SJSA1 (cell line): Measurements from ENCODE around the gene ARX. TPM values are rescaled to one million over a fixed set of nuclear protein-coding genes. Genes with fewer than 3 reads are reported as not detected.
A peak's percentile ranks its signal among the peaks of the same experiment; 100 is the strongest.

Experiments
- DNase-seq, 2 experiments: peaks; one replicate each; pipeline ENCODE4 v3.0.0-alpha.2; 2015 to 2020; ENCODE audit warnings: low spot score in 2 of 2, low read depth in 1 of 2
- H3K27ac ChIP-seq: fragments of 250-450 bp; sonication (Bioruptor Pico); 2 replicates; pipeline ENCODE4 v1.5.1; 2020; ENCODE audit warnings: mild to moderate bottlenecking, moderate library complexity
- H3K27me3 ChIP-seq: fragments of 250-450 bp; sonication (Bioruptor Pico); replicated peaks from 2 replicates; pipeline ENCODE4 v1.5.1; 2020; ENCODE audit warnings: mild to moderate bottlenecking, moderate library complexity
- H3K36me3 ChIP-seq: fragments of 250-450 bp; sonication (Bioruptor Pico); 2 replicates; pipeline ENCODE4 v1.5.1; 2020; ENCODE audit warnings: mild to moderate bottlenecking
- H3K4me1 ChIP-seq: fragments of 250-450 bp; sonication (Bioruptor Pico); replicated peaks from 2 replicates; pipeline ENCODE4 v1.6.1; 2021; ENCODE audit warnings: mild to moderate bottlenecking
- H3K4me3 ChIP-seq: fragments of 250-450 bp; sonication (Bioruptor Pico); 2 replicates; pipeline ENCODE4 v1.5.1; 2020; ENCODE audit warnings: mild to moderate bottlenecking
- H3K9me3 ChIP-seq: fragments of 250-450 bp; sonication (Bioruptor Pico); replicated peaks from 2 replicates; pipeline ENCODE4 v1.5.1; 2020; ENCODE audit warnings: mild to moderate bottlenecking
- total RNA-seq: library from RNA; depleted of rRNA; stranded (reverse); fragments of >200 nt; shearing (Covaris generic); gene quantifications from 2 replicates; pipeline ENCODE4 v1.2.3, GENCODE V29; 2014

The ARX gene
- total RNA-seq, 1 experiment from 2014 or later = not detected

GRCh38 chrX:25022499-25023325, 6.9 kb upstream of the ARX start:
- Histone ChIP-seq H3K27me3 (peaks cover 23% of the 10 kb centered on the region), H3K27ac (no peak overlapping the region), H3K4me3 (no peak overlapping the region), H3K36me3 (no peaks in the 10 kb centered on the region), H3K9me3 (no peaks in the 10 kb centered on the region), H3K4me1 (no peaks in the 10 kb centered on the region; the same call in 1 of the 2 replicates)
- no peak for DNase-seq

GRCh38 chrX:25020905-25021449, 5.2 kb upstream of the ARX start:
- DNase-seq = peak in 1 of 2 experiments; percentile 31
- Histone ChIP-seq H3K27ac (no peak overlapping the region), H3K27me3 (peaks cover 23% of the 10 kb centered on the region)

GRCh38 chrX:25020391-25020904, 4.7 kb upstream of the ARX start:
- Histone ChIP-seq H3K4me1 (no peaks in the 10 kb centered on the region; the same call in 1 of the 2 replicates), H3K36me3 (no peaks in the 10 kb centered on the region), H3K4me3 (no peak overlapping the region), H3K27me3 (peaks cover 23% of the 10 kb centered on the region), H3K27ac (no peak overlapping the region), H3K9me3 (no peaks in the 10 kb centered on the region)
- no peak for DNase-seq

More at GRCh38 chrX:25020905-25021449, 5.2 kb upstream of the ARX start:
- H3K4me3 ChIP-seq = peak overlapping the region; percentile 15; the same call in 1 of the 2 replicates
- H3K36me3 ChIP-seq = no peaks in the 10 kb centered on the region
- no peaks in the 10 kb centered on the region for H3K9me3 ChIP-seq
- no peaks in the 10 kb centered on the region; the same call in 1 of the 2 replicates for H3K4me1 ChIP-seq

GRCh38 chrX:25019707-25020390, 4.1 kb upstream of the ARX start:
- Histone ChIP-seq H3K9me3 (no peaks in the 10 kb centered on the region), H3K27ac (no peak overlapping the region), H3K36me3 (no peaks in the 10 kb centered on the region), H3K4me1 (no peaks in the 10 kb centered on the region; the same call in 1 of the 2 replicates), H3K27me3 (peaks cover 23% of the 10 kb centered on the region), H3K4me3 (no peak overlapping the region)
- no peak for DNase-seq

- Histone ChIP-seq H3K4me3 (no peak overlapping the region), H3K27me3 (peaks cover 25% of the 10 kb centered on the region), H3K9me3 (no peaks in the 10 kb centered on the region), H3K27ac (no peak overlapping the region), H3K36me3 (no peaks in the 10 kb centered on the region), H3K4me1 (no peaks in the 10 kb centered on the region; the same call in 1 of the 2 replicates)
- DNase-seq = no peak
These were observed 2.9 kb upstream of the ARX start for GRCh38 chrX:25018682-25019081.

GRCh38 chrX:25017667-25018247, 2.0 kb upstream of the ARX start:
- no peaks in the 10 kb centered on the region; the same call in 1 of the 2 replicates for H3K4me1 ChIP-seq
- DNase-seq = no peak
- H3K4me3 ChIP-seq = no peak overlapping the region
- H3K9me3 ChIP-seq = no peaks in the 10 kb centered on the region
- H3K27me3 ChIP-seq = peaks cover 25% of the 10 kb centered on the region
- H3K27ac ChIP-seq = no peak overlapping the region
- no peaks in the 10 kb centered on the region for H3K36me3 ChIP-seq

- no peak overlapping the region for H3K4me3 ChIP-seq
- no peaks in the 10 kb centered on the region; the same call in 1 of the 2 replicates for H3K4me1 ChIP-seq
- no peaks in the 10 kb centered on the region for H3K9me3 ChIP-seq
- no peaks in the 10 kb centered on the region for H3K36me3 ChIP-seq
- DNase-seq = no peak
- no peak overlapping the region for H3K27ac ChIP-seq
- H3K27me3 ChIP-seq = peaks cover 27% of the 10 kb centered on the region
These were observed 1.3 kb upstream of the ARX start for GRCh38 chrX:25016938-25017598.

GRCh38 chrX:25016361-25016671, 551 bp upstream of the ARX start:
- Histone ChIP-seq H3K4me3 (no peak overlapping the region), H3K27me3 (peaks cover 26% of the 10 kb centered on the region), H3K4me1 (no peaks in the 10 kb centered on the region; the same call in 1 of the 2 replicates), H3K9me3 (no peaks in the 10 kb centered on the region), H3K27ac (no peak overlapping the region), H3K36me3 (no peaks in the 10 kb centered on the region)
- DNase-seq = no peak

- Histone ChIP-seq H3K27ac (no peak overlapping the region), H3K27me3 (peaks cover 17% of the 10 kb centered on the region), H3K9me3 (no peaks in the 10 kb centered on the region), H3K4me1 (no peaks in the 10 kb centered on the region; the same call in 1 of the 2 replicates), H3K36me3 (no peaks in the 10 kb centered on the region), H3K4me3 (no peak overlapping the region)
- no peak for DNase-seq
These were observed 1.4 kb downstream of the ARX start for GRCh38 chrX:25014366-25014838.

GRCh38 chrX:25013632-25014365, 2.0 kb downstream of the ARX start:
- Histone ChIP-seq H3K4me1 (no peaks in the 10 kb centered on the region; the same call in 1 of the 2 replicates), H3K27ac (no peak overlapping the region), H3K27me3 (peaks cover 12% of the 10 kb centered on the region), H3K4me3 (no peak overlapping the region), H3K9me3 (no peaks in the 10 kb centered on the region), H3K36me3 (no peaks in the 10 kb centered on the region)
- no peak for DNase-seq

GRCh38 chrX:25012793-25013631, 2.8 kb downstream of the ARX start:
- no peaks in the 10 kb centered on the region; the same call in 1 of the 2 replicates for H3K4me1 ChIP-seq
- H3K4me3 ChIP-seq = no peak overlapping the region
- peaks cover 14% of the 10 kb centered on the region; the same call in 1 of the 2 replicates for H3K27me3 ChIP-seq
- no peak for DNase-seq
- H3K27ac ChIP-seq = no peak overlapping the region
- H3K36me3 ChIP-seq = no peaks in the 10 kb centered on the region
- no peaks in the 10 kb centered on the region for H3K9me3 ChIP-seq

GRCh38 chrX:25012433-25012735, 3.4 kb downstream of the ARX start:
- no peaks in the 10 kb centered on the region for H3K9me3 ChIP-seq
- no peaks in the 10 kb centered on the region; the same call in 1 of the 2 replicates for H3K4me1 ChIP-seq
- no peak overlapping the region for H3K4me3 ChIP-seq
- H3K27me3 ChIP-seq = peaks cover 21% of the 10 kb centered on the region
- H3K36me3 ChIP-seq = no peaks in the 10 kb centered on the region
- H3K27ac ChIP-seq = no peak overlapping the region
- DNase-seq = no peak
